GM12864 (cell line): ENCODE measurements around the gene SYDE2.
"Not testable (repeated sequence)": the region's sequence is repeated elsewhere in the genome, so short reads cannot be mapped to it uniquely, and the experiment has no call there.

Experiments
- DNase-seq: peaks from one replicate; pipeline ENCODE4 v3.0.0-alpha.2; 2011; ENCODE audit warnings: low read depth
- H3K4me3 ChIP-seq: 2 replicates; pipeline ENCODE4 v1.5.1; 2011; ENCODE audit warnings: mild to moderate bottlenecking, low read depth, low read length, control low read depth
- TF ChIP-seq, protein P1 (sequence below): IDR thresholded peaks from 2 replicates; pipeline ENCODE4 v1.5.1; 2011; ENCODE audit warnings: low read depth, mild to moderate bottlenecking, moderate library complexity, low read length, control low read depth, inconsistent platforms; ENCODE audit errors: missing control alignments

SYDE2 gene

DNA sequence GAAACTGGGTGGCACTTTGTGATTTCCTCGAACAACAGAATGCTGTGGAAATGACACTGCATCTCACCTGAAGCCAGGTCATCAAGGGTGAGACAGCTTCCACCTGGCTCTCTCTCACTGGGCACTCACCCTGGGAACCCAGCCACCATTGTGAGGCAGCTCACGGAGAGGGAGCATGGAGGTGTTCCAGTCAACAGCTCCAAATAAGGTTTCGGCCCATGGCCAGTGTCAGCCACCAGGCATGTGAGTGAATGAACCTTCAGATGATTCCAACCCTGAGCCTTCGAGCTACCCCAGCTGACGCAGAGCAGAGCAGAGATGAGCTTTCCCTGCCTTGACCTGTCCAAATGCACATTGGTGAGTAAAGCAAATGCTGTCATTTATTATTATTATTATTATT, 58.1 kb downstream of the SYDE2 start:
- H3K4me3 ChIP-seq, result no peak overlapping the region
- TF ChIP-seq, protein P1, sequence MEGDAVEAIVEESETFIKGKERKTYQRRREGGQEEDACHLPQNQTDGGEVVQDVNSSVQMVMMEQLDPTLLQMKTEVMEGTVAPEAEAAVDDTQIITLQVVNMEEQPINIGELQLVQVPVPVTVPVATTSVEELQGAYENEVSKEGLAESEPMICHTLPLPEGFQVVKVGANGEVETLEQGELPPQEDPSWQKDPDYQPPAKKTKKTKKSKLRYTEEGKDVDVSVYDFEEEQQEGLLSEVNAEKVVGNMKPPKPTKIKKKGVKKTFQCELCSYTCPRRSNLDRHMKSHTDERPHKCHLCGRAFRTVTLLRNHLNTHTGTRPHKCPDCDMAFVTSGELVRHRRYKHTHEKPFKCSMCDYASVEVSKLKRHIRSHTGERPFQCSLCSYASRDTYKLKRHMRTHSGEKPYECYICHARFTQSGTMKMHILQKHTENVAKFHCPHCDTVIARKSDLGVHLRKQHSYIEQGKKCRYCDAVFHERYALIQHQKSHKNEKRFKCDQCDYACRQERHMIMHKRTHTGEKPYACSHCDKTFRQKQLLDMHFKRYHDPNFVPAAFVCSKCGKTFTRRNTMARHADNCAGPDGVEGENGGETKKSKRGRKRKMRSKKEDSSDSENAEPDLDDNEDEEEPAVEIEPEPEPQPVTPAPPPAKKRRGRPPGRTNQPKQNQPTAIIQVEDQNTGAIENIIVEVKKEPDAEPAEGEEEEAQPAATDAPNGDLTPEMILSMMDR, result no peak
- no peak for DNase-seq

- not testable (repeated sequence) for DNase-seq, H3K4me3 ChIP-seq
Observed at GRCh38 chr1:85138439-85138838, 62.4 kb downstream of the SYDE2 start.

DNA sequence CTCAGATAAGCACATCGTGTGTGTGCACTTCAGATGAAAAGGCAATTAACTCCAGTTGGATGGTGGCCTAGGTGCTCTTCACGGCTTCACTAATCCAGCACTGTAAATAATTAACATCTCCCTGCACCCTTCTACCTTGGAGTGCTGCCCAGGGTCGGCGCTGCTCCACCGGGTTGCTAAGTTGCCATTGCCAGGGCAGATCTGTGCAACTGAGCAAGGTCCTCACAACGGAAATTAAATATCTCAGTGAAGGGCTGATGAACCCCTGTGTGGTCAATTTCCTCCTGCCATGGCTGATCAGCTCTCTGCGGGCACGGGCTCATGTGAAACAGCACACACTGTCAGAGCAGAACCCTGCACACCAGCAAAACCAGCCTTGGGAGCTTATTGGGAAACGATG, 63.2 kb downstream of the SYDE2 start:
- DNase-seq, result no peak
- TF ChIP-seq, protein P1, result no peak
- no peak overlapping the region for H3K4me3 ChIP-seq

DNA sequence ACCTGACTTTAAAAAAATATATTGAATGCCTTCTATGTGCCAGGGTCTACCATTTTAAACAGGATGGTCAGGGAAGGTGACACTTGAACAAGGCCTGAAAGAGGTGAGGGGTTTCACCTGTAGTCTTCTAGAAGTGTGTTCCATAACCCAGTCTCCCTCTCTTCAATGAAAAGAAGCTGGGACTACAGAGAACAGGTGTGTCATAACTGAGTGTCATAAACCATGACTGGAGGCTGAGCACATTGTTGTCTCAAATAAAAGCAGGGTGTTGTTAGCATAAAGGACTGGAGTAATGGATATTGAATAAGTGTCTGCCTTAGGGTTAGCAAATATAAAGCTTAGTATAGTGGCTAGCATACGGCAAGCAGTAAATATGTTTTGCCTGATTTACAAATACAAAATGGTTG, 65.4 kb downstream of the SYDE2 start:
- H3K4me3 ChIP-seq, result no peak overlapping the region
- DNase-seq, result no peak
- TF ChIP-seq, protein P1, result no peak

GRCh38 chr1:85134583-85135391, 66.0 kb downstream of the SYDE2 start:
- TF ChIP-seq, protein P1, result no peak
- DNase-seq, result no peak
- H3K4me3 ChIP-seq, result no peak overlapping the region

DNA sequence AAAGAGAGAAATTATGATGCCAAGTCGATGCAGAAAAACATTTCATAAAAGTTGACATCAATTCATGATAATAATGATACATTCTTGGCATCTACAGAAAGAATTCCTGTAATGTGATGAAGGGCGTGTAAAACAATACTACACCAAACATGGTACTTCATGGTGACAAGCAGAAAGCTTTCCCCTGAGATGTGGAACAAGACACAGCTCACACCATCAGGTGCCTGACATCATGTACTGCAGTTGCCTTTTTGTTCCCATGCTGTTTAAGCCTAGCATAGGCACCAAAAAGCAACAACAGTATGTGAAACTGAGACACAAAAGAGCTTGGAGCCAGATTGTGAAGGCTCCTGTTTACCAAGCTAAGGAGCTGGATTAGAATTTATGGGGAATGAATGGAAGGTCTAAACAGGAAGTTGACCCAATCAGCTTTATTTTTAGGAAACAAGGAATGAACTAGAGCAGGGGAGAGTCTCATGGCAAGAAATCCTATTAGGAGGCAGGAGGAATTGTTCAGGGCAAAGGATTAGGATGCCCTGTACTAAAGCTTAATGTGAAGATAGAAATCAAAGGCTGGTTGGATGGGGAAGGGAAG, 67.2 kb downstream of the SYDE2 start:
- DNase-seq, result no peak
- H3K4me3 ChIP-seq, result no peak overlapping the region
- TF ChIP-seq, protein P1, result no peak

- H3K4me3 ChIP-seq, result no peak overlapping the region
- TF ChIP-seq, protein P1, result no peak
- DNase-seq, result no peak
Observed at GRCh38 chr1:85132078-85132720, 68.6 kb downstream of the SYDE2 start.
